ENCODE measurements around the gene POU2F3.
"Not testable (repeated sequence)": the region's sequence is repeated elsewhere in the genome, so short reads cannot be mapped to it uniquely, and the experiment has no call there.

The POU2F3 gene

DNA sequence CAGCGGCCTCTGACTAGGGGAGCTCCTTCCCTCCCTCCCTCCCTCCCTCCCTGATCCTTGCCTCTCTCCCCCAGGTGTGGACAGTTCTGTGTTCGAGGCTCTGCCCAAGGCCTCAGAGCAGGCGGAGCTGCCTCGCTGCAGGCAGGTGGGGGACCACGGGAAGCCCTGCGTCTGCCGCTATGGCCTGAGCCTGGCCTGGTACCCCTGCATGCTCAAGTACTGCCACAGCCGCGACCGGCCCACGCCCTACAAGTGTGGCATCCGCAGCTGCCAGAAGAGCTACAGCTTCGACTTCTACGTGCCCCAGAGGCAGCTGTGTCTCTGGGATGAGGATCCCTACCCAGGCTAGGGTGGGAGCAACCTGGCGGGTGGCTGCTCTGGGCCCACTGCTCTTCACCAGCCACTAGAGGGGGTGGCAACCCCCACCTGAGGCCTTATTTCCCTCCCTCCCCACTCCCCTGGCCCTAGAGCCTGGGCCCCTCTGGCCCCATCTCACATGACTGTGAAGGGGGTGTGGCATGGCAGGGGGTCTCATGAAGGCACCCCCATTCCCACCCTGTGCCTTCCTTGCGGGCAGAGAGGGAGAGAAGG lies 11.1 kb upstream of the POU2F3 start:
- DNase-seq: no peak

- DNase-seq: no peak
These were observed 10.2 kb upstream of the POU2F3 start for GRCh38 chr11:120229451-120230424.

- DNase-seq: no peak
These were observed 9.4 kb upstream of the POU2F3 start for GRCh38 chr11:120230433-120231071.

DNA sequence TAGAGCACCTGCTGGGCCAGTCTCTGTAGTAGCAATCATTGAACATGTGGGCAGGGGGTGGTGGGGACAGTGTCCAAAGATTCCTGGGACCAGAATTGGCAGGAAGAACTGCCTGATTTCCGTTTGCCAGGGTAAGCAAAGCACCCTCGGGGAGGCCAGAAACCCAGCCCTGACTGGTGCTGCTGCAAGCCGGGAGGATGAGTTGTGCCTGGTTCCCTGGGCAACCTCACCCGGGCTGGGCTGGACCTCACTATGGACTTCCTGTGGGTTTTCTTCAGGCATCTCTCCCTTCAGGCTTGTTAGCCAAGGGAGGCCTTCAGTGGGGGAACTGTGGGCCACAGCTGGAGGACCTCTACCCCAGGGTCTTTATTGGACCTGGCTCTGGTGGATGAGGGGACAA lies 8.0 kb upstream of the POU2F3 start:
- no peak for DNase-seq

DNA sequence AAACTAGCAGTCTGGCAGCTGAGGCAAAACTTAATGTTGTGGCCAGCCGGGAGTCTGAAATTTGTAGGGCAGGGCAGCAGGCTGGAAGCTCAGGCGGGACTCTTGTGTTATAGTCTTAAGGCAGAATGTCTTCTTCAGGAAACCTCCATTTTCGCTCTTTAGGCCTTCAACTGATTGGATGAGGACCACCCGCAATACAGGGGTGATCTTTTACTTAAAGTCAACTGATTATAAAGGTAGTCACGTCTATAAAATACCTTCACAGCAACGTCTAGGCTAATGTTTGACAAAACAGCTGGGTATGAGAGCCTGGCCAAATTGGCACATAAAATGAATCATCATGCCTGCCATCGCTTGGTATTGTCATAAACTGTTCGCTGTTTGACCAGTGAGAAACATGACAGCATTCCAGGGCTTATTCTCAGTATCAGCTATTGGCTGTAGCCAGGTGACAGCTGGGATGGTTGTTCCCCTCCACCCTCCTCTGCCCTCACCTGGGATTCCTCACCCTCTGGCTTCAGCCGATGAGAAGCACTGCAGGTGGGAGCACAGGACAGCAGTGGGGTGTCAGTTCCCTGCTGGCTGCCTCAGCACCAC lies 6.6 kb upstream of the POU2F3 start:
- no peak for DNase-seq

DNA sequence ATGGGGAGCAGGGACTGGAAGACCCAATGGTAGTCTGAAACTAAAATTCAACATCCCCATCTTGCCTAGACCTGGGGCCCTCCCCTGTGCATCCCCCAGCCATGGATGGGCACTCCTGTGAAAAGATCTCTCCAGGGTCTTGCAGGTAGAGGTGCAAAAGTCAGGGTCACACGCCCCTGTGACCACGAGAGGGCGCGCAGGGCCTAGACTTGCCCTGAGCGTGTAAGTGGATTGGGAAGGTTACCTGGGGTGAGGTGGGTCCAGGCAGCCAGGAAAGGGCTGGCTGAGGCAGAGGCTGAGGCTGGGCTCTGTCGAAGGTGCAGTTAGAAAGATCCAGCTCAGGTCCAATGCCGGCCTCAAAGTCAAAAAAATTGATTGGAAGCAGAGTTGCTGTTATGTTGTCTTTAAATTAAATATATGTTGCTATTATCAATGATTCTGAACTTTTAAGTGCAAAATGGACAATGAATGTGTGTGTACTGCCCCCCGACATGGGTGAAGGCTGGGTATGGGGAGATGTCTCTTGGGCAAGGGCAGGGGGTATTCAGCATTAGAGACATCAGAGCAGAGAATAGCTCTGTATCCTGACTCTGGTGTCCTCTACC lies 4.8 kb upstream of the POU2F3 start:
- DNase-seq: peak; percentile 13

- no peak for DNase-seq
These were observed 3.5 kb upstream of the POU2F3 start for GRCh38 chr11:120236169-120237107.

DNA sequence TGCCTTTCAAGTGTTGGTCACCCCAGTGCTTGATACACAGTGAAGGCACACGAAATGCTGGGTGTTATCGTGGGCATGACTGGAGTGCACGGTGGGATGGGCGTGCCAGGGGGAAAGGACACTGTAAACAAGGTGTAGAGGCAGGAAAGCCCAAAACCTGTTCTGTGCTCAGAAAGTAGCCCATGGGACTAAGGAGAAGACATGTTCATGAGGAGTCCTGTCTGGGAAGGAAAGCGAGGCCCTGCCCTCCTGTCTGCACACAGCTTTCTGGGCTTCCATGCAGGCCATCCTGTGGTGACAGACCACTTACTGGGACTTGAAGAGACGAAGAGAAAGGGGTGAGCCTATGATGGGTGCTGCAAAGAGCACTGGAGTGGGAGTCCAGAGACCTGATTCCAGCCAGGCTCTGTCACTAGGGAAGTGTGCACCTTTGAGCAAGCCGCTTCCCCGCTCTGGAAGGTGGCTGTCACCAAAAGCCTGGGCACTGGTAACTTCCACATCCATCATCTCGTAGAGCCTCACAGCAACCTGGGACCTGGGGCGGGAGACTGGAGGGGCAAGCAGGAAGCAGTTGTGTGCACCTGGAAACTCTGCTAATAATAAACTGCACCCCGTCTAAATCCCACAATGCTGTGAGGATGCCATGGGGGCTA lies 846 bp upstream of the POU2F3 start:
- DNase-seq: no peak

DNA sequence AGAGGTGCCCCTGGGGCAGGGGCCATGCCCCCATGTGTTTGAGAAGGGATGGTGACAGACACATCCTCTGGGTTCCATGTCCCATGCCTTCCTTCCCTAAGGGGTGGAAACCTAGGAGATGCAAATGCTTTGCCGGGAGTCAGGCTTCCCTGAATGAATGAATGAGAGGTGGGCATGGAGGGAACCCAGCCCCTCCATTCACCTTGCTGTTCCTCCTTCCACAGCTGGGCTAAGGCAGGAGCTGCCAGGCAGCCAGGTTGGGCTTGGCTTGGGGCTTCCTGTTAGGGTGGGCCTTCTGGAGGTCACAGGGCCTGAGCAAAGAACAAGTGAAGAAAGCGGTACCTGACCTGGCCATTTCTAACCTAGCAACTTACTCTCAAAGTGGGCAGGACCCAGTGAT lies 926 bp downstream of the POU2F3 start:
- no peak for DNase-seq

GRCh38 chr11:120241277-120241676 lies 1.3 kb downstream of the POU2F3 start:
- DNase-seq: no peak

- DNase-seq: no peak
These were observed 3.3 kb downstream of the POU2F3 start for GRCh38 chr11:120243221-120243620.

GRCh38 chr11:120244476-120245365 lies 4.8 kb downstream of the POU2F3 start:
- no peak for DNase-seq

- DNase-seq: no peak
These were observed 5.5 kb downstream of the POU2F3 start for GRCh38 chr11:120245434-120245833.

DNA sequence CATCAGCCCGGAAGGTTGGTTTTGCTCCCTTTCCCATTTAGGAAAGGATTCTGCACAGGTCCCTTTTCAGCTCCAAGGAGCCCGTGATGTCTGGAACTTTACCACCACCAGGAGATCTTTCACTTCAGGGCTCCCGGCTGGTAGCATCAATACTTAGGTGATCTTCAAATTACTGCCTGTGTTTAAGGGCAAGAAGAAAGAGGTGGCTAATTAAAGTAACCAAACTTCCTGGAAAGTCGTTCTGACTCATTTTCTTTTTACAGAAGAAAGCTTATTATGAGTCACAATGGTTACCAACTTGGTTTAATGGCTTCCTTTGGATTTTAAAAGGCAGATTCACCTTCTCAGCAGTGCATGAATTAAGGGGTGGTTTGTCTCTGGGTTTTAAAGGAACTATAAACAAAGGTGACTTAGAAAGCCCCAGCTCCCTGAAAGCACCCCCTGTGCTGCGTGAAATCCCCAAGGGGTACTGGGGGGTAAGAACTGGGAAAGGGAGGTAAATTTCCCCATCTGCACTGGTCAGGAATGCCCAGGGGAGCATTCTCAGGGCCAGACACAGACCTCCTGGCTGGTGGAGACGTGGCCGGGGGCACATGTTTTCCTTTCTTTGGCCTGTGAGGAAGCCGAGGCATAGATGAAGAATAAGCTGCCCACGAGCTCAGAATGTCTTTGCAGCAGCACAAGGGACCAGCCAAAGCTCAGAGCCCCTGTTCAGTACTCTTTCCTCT lies 8.8 kb downstream of the POU2F3 start:
- DNase-seq: no peak

GRCh38 chr11:120249279-120250262 lies 9.6 kb downstream of the POU2F3 start:
- no peak for DNase-seq

DNA sequence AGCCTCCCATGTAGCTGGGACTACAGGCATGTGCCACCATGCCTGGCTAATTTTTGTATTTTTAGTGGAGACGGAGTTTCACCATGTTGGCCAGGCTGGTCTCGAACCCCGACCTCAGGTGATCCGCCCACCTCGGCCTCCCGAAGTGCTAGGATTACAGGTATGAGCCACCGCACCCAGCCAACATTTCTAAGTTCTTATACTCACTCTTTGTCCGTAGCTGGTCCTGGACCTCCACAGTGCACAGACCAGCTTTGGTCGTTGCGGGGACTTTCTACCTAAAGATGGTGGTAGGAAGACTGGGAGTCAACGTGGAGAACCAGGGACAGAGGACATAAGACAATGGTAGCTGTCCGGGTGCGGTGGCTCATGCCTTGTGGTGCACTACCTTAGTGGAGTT lies 13.4 kb downstream of the POU2F3 start:
- DNase-seq: not testable (repeated sequence)

DNA sequence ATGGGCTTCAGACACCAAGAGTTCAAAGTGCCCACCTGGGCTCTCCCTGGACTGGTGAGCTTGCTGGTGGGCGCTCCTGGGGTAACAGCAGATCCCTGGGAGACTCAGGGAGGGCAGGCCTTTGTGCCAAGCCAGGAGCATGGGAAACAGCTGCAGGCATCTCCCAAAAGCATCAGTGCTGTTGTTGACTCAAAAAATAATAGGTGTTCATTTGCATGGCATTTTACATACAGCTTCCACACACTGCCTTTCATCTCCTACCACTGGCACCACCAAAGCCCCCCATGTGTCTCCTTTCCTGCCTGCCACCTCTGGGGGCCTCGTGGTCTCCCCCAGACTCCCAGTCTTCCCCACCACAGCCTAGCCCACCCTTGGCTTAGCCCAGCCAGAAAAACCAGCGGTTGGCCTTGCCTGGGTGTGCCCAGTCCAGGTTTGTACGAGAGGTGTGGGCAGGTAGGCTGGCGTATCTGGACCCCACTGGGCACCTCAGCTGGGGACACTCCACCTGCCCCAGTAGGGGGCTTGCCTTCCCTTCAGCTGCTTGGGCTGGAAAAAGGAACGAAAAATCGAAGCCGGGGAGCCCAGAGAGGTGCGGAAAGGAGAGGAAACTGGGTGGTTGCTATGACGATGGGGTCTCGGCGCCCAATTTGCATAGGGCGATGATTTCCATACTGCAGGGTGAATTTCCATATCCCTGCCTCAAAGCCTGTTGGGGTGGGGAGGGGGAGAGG lies 15.0 kb downstream of the POU2F3 start:
- no peak for DNase-seq

DNA sequence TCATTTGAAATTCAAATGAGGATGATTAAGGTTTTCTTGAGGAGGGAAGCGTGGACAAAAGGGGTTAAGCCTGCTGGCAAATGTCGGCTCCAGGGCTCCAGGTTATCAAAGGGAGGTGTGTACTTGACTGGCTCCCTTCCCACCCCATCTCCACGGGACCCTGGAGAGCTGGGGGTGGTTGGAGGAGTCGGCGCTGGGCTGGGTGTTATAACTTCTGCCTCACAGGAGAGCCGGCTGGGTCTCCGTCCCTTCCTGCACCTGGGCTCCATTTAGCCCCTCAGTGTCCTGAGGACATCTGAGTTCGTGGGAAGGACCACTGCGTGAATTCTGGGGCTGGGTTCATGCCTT lies 15.6 kb downstream of the POU2F3 start:
- DNase-seq: no peak

Measured in NCI-H2227 treated with DMSO at 0.1 percent for 48 hours (cell line).